Measurements from ENCODE around the gene UPF2. TPM values are rescaled to one million over a fixed set of nuclear protein-coding genes. Genes with fewer than 3 reads are reported as not detected.

Gene UPF2
- polyA plus RNA-seq, 1 donor from 2014 or later, result 14.3 TPM

DNA sequence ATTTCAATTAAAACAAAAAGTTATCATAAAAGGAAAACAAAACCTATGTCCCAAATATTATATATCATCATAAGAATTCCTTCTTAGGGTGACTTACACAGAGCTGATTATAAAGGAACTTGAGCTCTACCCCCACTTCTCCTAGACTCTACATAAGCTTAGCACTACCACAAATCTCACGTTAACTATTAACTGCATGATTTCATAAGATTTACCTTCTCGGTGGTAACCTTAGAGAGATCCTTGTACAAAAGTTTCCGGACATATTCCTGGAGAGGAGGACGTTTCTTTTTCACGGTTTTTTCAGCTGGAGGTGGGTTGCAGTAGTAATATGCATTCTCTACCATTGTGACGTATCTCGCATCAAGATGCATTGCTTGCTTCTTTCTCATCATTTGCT is 83.7 kb downstream of the UPF2 start:
- H3K27ac ChIP-seq (ENCODE audit: low read length), result no peak overlapping the region
- H2AFZ ChIP-seq (ENCODE audit: low read depth, low read length), result no peak overlapping the region
- no peak overlapping the region for H3K4me2 ChIP-seq (ENCODE audit: low read length)
- H3K36me3 ChIP-seq (ENCODE audit: insufficient read depth, low read length), result no peaks in the 10 kb centered on the region
- H3K9me3 ChIP-seq (ENCODE audit: low read length), result no peaks in the 10 kb centered on the region
- no peaks in the 10 kb centered on the region for H3K79me2 ChIP-seq (replicated peaks; ENCODE audit: insufficient read depth, low read length)
- H3K9ac ChIP-seq (ENCODE audit: low read length), result no peak overlapping the region
- no peak overlapping the region for H3K4me3 ChIP-seq (ENCODE audit: low read length)
- no peaks in the 10 kb centered on the region for H4K20me1 ChIP-seq (ENCODE audit: insufficient read depth)
- H3F3A ChIP-seq (ENCODE audit: insufficient read depth, low read length, poor library complexity, severe bottlenecking), result no peaks in the 10 kb centered on the region
- no peaks in the 10 kb centered on the region for H3K9me2 ChIP-seq (ENCODE audit: insufficient read depth, low read length)
- H3K27me3 ChIP-seq (ENCODE audit: insufficient read depth, low read depth, low read length), result no peaks in the 10 kb centered on the region
- TF ChIP-seq RAD21 (conservative IDR thresholded peaks at IDR 0.05) (no peak), SMC3 (conservative IDR thresholded peaks at IDR 0.05; ENCODE audit: poor library complexity) (no peak), EZH2 (IDR thresholded peaks at IDR 0.05; ENCODE audit: borderline replicate concordance, insufficient read depth, low read length, poor library complexity, severe bottlenecking) (no peak), POLR2AphosphoS5 (IDR thresholded peaks at IDR 0.05) (no peak), CTCF (IDR thresholded peaks at IDR 0.05; ENCODE audit: poor library complexity, severe bottlenecking) (no peak), MXI1 (conservative IDR thresholded peaks at IDR 0.05; ENCODE audit: poor library complexity, severe bottlenecking) (no peak), TAF1 (IDR thresholded peaks at IDR 0.05; ENCODE audit: low read depth) (no peak), EP300 (conservative IDR thresholded peaks at IDR 0.05; ENCODE audit: poor library complexity, severe bottlenecking) (no peak)
- TF ChIP-seq, protein P1, sequence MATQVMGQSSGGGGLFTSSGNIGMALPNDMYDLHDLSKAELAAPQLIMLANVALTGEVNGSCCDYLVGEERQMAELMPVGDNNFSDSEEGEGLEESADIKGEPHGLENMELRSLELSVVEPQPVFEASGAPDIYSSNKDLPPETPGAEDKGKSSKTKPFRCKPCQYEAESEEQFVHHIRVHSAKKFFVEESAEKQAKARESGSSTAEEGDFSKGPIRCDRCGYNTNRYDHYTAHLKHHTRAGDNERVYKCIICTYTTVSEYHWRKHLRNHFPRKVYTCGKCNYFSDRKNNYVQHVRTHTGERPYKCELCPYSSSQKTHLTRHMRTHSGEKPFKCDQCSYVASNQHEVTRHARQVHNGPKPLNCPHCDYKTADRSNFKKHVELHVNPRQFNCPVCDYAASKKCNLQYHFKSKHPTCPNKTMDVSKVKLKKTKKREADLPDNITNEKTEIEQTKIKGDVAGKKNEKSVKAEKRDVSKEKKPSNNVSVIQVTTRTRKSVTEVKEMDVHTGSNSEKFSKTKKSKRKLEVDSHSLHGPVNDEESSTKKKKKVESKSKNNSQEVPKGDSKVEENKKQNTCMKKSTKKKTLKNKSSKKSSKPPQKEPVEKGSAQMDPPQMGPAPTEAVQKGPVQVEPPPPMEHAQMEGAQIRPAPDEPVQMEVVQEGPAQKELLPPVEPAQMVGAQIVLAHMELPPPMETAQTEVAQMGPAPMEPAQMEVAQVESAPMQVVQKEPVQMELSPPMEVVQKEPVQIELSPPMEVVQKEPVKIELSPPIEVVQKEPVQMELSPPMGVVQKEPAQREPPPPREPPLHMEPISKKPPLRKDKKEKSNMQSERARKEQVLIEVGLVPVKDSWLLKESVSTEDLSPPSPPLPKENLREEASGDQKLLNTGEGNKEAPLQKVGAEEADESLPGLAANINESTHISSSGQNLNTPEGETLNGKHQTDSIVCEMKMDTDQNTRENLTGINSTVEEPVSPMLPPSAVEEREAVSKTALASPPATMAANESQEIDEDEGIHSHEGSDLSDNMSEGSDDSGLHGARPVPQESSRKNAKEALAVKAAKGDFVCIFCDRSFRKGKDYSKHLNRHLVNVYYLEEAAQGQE (IDR thresholded peaks at IDR 0.05; ENCODE audit: borderline replicate concordance), result no peak

DNA sequence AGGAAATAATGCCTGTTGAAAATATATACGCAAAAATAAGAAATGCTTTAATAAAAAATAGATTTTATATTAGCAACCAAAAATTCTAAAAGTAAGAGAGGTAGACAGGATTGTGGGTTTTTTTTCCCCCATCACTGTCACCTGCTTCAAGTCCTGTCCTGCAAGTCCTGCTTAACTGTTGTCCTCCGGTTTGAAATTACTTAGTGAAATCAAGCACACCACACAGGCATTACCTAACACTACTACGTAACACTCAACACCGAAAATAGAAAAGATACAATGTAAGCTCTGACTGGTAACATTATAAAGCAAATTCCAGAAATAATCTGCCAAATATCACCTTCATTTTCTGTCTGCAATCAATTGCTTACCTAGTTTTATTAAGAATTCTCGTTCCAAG is 90.9 kb downstream of the UPF2 start:
- no peaks in the 10 kb centered on the region for H3K79me2 ChIP-seq (replicated peaks; ENCODE audit: insufficient read depth, low read length)
- H2AFZ ChIP-seq (ENCODE audit: low read depth, low read length), result no peak overlapping the region
- TF ChIP-seq SMC3 (conservative IDR thresholded peaks at IDR 0.05; ENCODE audit: poor library complexity), result no peak
- no peak for TF ChIP-seq MXI1 (conservative IDR thresholded peaks at IDR 0.05; ENCODE audit: poor library complexity, severe bottlenecking)
- TF ChIP-seq POLR2AphosphoS5 (IDR thresholded peaks at IDR 0.05), result no peak
- TF ChIP-seq CTCF (IDR thresholded peaks at IDR 0.05; ENCODE audit: poor library complexity, severe bottlenecking), result no peak
- TF ChIP-seq, protein P1 (IDR thresholded peaks at IDR 0.05; ENCODE audit: borderline replicate concordance), result no peak
- no peak for TF ChIP-seq RAD21 (conservative IDR thresholded peaks at IDR 0.05)
- no peak for TF ChIP-seq EP300 (conservative IDR thresholded peaks at IDR 0.05; ENCODE audit: poor library complexity, severe bottlenecking)
- no peak for TF ChIP-seq TAF1 (IDR thresholded peaks at IDR 0.05; ENCODE audit: low read depth)
- TF ChIP-seq EZH2 (IDR thresholded peaks at IDR 0.05; ENCODE audit: borderline replicate concordance, insufficient read depth, low read length, poor library complexity, severe bottlenecking), result no peak
- H4K20me1 ChIP-seq (ENCODE audit: insufficient read depth), result no peaks in the 10 kb centered on the region
- no peak overlapping the region for H3K4me3 ChIP-seq (ENCODE audit: low read length)
- no peaks in the 10 kb centered on the region for H3K27me3 ChIP-seq (ENCODE audit: insufficient read depth, low read depth, low read length)
- no peak overlapping the region for H3K27ac ChIP-seq (ENCODE audit: low read length)
- no peaks in the 10 kb centered on the region for H3K9me3 ChIP-seq (ENCODE audit: low read length)
- no peak overlapping the region for H3K9ac ChIP-seq (ENCODE audit: low read length)
- H3K36me3 ChIP-seq (ENCODE audit: insufficient read depth, low read length), result no peaks in the 10 kb centered on the region
- H3K9me2 ChIP-seq (ENCODE audit: insufficient read depth, low read length), result no peaks in the 10 kb centered on the region
- no peaks in the 10 kb centered on the region for H3F3A ChIP-seq (ENCODE audit: insufficient read depth, low read length, poor library complexity, severe bottlenecking)
- H3K4me2 ChIP-seq (ENCODE audit: low read length), result no peak overlapping the region
